GF-D8 (cell line): Measurements from ENCODE around the gene ARFGAP1.

Experiments used
- DNase-seq: peaks from one replicate; lab custom pipeline; 2025; lab: John Stamatoyannopoulos, UW

ARFGAP1 gene

DNA sequence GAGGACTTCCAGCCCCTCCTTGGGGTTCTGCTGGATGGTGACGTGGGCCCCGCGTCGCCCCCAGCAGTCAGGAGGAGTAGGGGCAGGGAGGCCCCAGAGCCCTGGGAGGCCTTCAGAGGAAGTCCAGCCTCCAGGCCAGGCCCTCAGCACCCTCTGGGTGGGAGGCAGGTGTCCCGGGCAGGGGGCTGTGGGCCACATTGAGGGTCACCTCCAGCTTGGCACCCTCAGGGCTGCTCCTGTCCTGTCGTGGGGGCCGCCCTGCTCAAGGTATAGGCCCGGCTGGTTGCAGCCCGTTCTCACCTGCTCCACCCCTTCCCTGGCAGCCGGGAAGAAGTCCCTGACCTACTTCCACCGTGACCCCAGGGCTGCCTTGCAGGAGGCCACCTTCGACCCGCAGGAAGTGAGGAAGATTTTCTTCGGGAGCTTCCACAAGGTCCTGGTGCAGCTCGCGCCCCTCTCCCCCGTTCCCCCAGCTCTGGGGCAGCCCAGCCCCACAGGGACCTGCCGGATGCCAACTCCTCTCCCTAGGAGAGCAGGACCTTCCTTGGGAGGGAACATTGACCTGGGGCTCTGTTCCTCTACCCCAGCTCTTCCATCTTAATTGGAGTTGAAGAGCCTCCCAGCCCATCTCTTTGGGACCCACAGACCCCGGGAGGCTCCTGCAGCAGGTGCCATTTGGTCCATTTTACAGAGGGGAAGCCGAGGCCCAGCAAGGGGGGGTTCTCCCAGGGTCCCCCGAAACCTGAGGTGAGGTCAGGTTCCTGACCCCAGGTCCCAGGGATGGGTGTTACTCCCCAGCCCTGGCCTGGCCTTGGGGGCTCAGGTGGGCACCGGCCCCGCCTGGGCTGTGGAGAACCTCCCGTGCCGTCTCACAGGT, 46.8 kb downstream of the ARFGAP1 start:
- DNase-seq: no peak

DNA sequence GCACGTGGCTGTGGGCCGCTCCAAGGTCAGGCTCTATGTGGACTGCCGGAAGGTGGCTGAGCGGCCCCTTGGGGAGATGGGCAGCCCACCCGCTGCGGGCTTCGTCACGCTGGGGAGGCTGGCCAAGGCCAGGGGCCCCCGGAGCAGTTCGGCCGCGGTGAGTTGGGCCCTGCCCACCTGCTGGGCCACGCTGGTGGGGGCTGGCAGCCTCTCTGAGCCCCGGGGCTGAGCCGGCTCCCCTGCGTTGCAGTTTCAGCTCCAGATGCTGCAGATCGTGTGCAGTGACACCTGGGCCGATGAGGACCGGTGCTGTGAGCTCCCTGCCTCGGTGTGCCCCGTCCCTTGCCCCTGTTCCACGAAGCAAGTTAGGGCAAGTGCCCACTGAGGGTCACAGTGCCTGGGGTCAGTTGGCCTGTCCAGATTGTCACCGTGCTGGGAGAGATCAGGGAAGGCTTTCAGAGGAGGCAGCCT, 47.5 kb downstream of the ARFGAP1 start:
- no peak for DNase-seq

DNA sequence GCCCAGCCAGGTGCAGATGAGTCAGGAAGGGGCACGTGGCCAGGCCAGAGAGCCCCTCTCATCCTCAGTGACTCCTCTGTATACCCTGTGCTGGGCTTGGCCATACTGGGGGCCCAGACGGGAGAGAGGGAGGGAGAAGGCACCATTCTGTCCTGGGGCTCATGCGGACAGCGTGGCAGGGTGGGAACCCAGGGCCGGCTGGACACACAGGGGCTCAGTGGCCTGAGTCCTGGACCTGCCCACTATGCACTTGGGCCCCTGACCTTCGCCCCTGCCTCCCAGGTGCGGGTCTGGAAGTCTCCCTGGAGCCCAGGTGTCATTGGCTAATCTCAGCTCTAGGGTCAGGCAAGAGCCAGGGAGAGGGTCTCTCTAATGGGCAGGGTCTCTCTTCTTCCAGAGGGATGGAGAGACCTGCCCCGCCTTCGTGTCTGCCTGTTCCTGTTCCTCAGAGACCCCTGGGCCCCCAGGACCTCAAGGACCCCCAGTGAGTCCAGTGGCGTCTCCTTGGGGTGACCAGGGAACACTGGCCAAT, 48.1 kb downstream of the ARFGAP1 start:
- no peak for DNase-seq

GRCh38 chr20:63321148-63321831, 48.7 kb downstream of the ARFGAP1 start:
- no peak for DNase-seq

GRCh38 chr20:63322146-63322932, 49.7 kb downstream of the ARFGAP1 start:
- no peak for DNase-seq

DNA sequence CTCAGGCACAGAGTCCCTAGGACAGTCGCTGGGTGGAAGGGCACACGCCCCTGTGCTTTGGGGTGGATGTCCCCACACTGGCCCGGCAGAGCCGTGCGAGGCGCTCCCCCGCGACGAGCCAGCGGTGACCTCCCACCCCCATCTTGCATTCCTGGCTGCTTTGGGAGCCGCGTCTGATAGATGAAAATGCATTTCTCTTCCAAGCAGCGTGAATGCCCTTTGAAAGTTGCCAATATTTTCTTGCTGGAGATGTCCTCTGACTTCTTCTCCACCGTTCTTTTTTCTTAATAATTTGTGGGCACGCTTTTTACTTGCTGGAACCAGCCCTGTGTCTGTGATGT, 50.3 kb downstream of the ARFGAP1 start:
- no peak for DNase-seq

GRCh38 chr20:63323357-63323981, 50.9 kb downstream of the ARFGAP1 start:
- DNase-seq: no peak

DNA sequence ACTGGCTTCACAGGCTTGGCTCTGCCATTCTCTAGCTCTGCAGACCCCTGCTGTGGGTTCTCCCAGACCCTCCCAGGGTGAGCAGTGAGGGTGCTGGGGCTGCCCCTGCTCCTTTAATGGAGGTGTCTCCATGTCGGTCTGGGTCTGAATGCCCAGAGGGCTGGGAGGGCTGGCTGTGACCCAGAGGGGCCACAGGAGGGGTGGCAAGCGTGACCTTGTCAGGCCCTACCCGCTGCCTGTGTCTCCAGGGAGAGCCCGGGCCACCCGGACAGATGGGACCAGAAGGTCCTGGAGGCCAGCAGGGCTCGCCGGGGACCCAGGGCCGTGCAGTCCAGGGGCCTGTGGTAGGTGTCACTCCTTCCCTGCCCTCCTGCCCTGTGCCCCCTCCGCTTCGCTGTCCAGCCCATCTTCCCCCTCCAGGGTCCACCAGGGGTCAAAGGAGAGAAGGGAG, 52.4 kb downstream of the ARFGAP1 start:
- DNase-seq: no peak

- DNase-seq: no peak
Observed at GRCh38 chr20:63325554-63326313, 53.1 kb downstream of the ARFGAP1 start.

DNA sequence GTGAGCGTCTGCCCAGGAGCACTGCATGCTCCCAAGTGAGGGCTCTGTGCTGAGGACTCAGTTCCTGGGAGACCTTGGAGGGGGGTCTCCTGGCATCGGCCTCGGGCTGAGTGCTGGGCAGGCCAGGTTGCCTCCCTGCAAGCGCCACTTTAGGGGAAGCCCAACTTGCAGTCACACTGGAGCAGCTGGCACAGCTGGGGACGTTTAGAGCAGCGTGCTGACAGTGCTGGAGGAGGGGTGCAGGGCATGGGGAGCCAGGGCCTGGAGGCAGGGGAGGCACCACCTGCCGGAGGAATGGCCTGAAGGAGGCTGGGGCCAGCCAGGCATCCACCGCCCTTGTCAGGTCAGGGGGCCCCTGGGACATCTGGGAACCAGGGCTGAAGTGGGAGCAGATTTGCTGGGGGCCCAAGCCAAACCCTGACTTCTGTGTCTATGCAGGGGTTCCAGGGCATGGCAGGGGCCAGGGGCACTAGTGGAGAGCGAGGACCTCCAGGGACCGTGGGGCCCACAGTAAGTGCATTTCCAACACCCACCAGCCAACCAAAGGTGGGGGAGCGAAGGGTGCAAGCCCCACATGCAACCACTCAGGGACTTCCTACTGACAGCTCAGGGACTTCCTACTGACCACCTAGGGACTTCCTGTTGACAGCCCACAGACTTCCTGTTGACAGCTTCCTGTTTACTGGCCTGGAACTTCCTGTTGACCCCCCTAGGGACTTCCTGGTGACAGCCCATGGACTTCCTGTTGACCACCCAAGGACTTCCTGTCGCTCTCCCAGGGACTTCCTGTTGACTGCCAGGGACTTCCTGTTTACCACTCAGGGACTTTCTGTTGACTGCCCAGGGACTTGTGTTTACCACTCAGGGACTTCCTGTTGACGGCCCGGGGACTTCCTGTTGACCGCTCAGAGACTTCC, 54.0 kb downstream of the ARFGAP1 start:
- no peak for DNase-seq

DNA sequence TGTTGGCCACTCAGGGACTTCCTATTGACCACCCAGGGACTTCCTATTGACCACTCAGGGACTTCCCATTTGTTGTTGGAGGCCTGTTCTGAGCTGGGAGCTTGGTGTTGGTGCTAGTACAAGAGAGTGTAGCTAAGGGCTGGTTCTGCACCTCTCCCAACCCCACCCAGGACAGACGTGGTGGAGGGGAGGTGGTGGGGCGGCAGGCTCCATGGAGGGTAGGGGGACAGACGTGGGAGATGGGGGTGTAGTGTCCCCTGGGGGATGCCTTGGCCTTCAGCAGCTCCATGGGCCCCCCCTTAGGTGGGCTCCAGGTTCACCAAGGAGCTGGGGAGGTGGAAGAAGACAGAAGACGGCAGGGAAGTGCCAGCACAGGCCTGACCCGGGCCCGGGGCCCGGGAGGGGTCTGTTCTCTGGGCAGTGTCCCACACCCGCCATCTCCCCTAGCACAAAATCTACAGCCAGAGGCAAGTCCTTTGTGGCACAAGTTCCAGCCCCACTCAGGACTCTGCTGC, 54.7 kb downstream of the ARFGAP1 start:
- no peak for DNase-seq

- DNase-seq: no peak
Observed at GRCh38 chr20:63328026-63328700, 55.5 kb downstream of the ARFGAP1 start.

DNA sequence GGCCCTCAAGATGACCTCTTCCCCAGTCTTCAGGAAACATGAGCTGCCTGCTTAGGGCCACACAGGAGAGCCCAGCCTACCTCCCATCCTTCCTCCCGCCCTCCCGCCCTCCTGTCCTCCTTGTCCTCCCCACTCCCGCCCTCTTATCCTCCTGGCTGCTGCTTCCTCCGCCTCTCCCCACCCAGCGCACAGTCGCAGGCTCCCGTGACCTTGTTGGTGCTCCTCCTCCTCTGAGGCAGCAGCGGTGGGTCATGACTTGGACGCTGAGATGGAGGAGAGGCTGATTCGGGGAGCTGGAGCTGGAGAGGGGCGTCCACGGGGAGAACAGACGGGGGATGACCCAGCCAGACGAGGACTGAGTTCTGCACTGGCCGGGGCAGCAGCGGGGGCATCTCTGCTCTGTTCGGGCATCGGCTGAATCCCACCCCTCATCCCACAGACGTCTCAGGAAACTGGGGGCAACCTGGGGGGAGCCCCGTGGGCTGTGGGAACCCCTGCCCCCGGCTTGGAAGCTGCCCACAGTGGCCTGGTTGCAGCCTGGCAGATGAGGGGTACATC, 56.2 kb downstream of the ARFGAP1 start:
- no peak for DNase-seq

GRCh38 chr20:63329331-63330083, 56.9 kb downstream of the ARFGAP1 start:
- no peak for DNase-seq

GRCh38 chr20:63330084-63330760, 57.6 kb downstream of the ARFGAP1 start:
- no peak for DNase-seq

GRCh38 chr20:63330940-63331339, 58.3 kb downstream of the ARFGAP1 start:
- DNase-seq: no peak

- DNase-seq: no peak
Observed at GRCh38 chr20:63331741-63332400, 59.3 kb downstream of the ARFGAP1 start.
